HEK293 (cell line): Measurements from ENCODE around the gene PDAP1.

Experiments
- HOXD13 ChIP-seq: sonication (generic); formaldehyde crosslinking; IDR thresholded peaks from 2 replicates; pipeline ENCODE4 v1.8.0; 2022; ENCODE audit warnings: missing genetic modification reagents, borderline replicate concordance
- KLF7 ChIP-seq: fragments of 450-650 bp; formaldehyde crosslinking; IDR thresholded peaks from 2 replicates; pipeline ENCODE4 v1.5.1; 2016; ENCODE audit warnings: missing biosample characterization, missing genetic modification characterization, borderline replicate concordance
- ZBTB1 ChIP-seq: fragments of 450-650 bp; formaldehyde crosslinking; IDR thresholded peaks from 2 replicates; pipeline ENCODE4 v1.5.1; 2016; ENCODE audit warnings: missing biosample characterization, missing genetic modification characterization
- ZBTB7A ChIP-seq: fragments of 450-650 bp; formaldehyde crosslinking; IDR thresholded peaks from 2 replicates; pipeline ENCODE4 v1.5.1; 2016; ENCODE audit warnings: low read depth, missing biosample characterization, missing genetic modification characterization
- ZNF112 ChIP-seq: fragments of 450-650 bp; formaldehyde crosslinking; IDR thresholded peaks from 2 replicates; pipeline ENCODE4 v1.5.0; 2017; ENCODE audit warnings: missing biosample characterization, missing genetic modification characterization
- ZNF341 ChIP-seq: fragments of 450-650 bp; formaldehyde crosslinking; IDR thresholded peaks from 2 replicates; pipeline ENCODE4; 2016; ENCODE audit warnings: low read depth, missing biosample characterization, missing genetic modification characterization
- ZNF391 ChIP-seq: fragments of 450-650 bp; formaldehyde crosslinking; IDR thresholded peaks from 2 replicates; pipeline ENCODE4 v1.5.1; 2016; ENCODE audit warnings: low read depth, missing biosample characterization, missing genetic modification characterization, borderline replicate concordance
- ZNF473 ChIP-seq: fragments of 450-650 bp; formaldehyde crosslinking; IDR thresholded peaks from 2 replicates; pipeline ENCODE4 v1.5.1; 2017; ENCODE audit warnings: missing biosample characterization, missing genetic modification characterization
- ZNF529 ChIP-seq: fragments of 450-650 bp; formaldehyde crosslinking; IDR thresholded peaks from 2 replicates; pipeline ENCODE4 v1.5.1; 2017; ENCODE audit warnings: missing genetic modification characterization, missing biosample characterization; ENCODE audit not compliant: insufficient replicate concordance
- ZNF530 ChIP-seq: fragments of 450-650 bp; formaldehyde crosslinking; IDR thresholded peaks from 2 replicates; pipeline ENCODE4 v1.5.1; 2016; ENCODE audit warnings: low read depth, missing biosample characterization, missing genetic modification characterization
- ZNF544 ChIP-seq: fragments of 450-650 bp; formaldehyde crosslinking; IDR thresholded peaks from 2 replicates; pipeline ENCODE4 v1.5.0; 2017; ENCODE audit warnings: missing biosample characterization, missing genetic modification characterization
- ZNF555 ChIP-seq: fragments of 450-650 bp; formaldehyde crosslinking; conservative IDR thresholded peaks from 2 replicates; pipeline ENCODE4 v1.5.1; 2017; ENCODE audit warnings: missing biosample characterization, mild to moderate bottlenecking, missing genetic modification characterization, inconsistent platforms
- ZNF596 ChIP-seq: fragments of 450-650 bp; IDR thresholded peaks from 2 replicates; pipeline ENCODE4 v1.5.0; 2018; ENCODE audit warnings: missing biosample characterization, mild to moderate bottlenecking, missing genetic modification characterization, moderate library complexity
- ZNF610 ChIP-seq: fragments of 450-650 bp; formaldehyde crosslinking; IDR thresholded peaks from 2 replicates; pipeline ENCODE4 v1.5.1; 2016; ENCODE audit warnings: missing biosample characterization, missing genetic modification characterization, borderline replicate concordance
- ZNF670 ChIP-seq: fragments of 450-650 bp; formaldehyde crosslinking; IDR thresholded peaks from 2 replicates; pipeline ENCODE4 v1.5.1; 2016; ENCODE audit warnings: missing biosample characterization, missing genetic modification characterization, low read depth
- ZNF701 ChIP-seq: fragments of 450-650 bp; formaldehyde crosslinking; IDR thresholded peaks from 2 replicates; pipeline ENCODE4 v1.5.1; 2016; ENCODE audit warnings: missing biosample characterization, missing genetic modification characterization
- ZNF776 ChIP-seq: fragments of 450-650 bp; formaldehyde crosslinking; IDR thresholded peaks from 2 replicates; pipeline ENCODE4 v1.5.0; 2017; ENCODE audit warnings: missing biosample characterization, missing genetic modification characterization, borderline replicate concordance
- ZNF785 ChIP-seq: fragments of 450-650 bp; formaldehyde crosslinking; IDR thresholded peaks from 2 replicates; pipeline ENCODE4 v1.5.1; 2016; ENCODE audit warnings: missing biosample characterization, missing genetic modification characterization
- ZNF830 ChIP-seq: fragments of 450-650 bp; IDR thresholded peaks from 2 replicates; pipeline ENCODE4 v1.5.0; 2018; ENCODE audit warnings: missing biosample characterization, missing genetic modification characterization, low read depth, mild to moderate bottlenecking, moderate library complexity
- ZNF843 ChIP-seq: fragments of 450-650 bp; formaldehyde crosslinking; IDR thresholded peaks from 2 replicates; pipeline ENCODE4 v1.5.1; 2016; ENCODE audit warnings: missing biosample characterization, missing genetic modification characterization
- ZSCAN23 ChIP-seq: fragments of 450-650 bp; formaldehyde crosslinking; IDR thresholded peaks from 2 replicates; pipeline ENCODE4 v1.5.1; 2016; ENCODE audit warnings: missing biosample characterization, missing genetic modification characterization
- TF ChIP-seq, protein P1 (sequence below): fragments of 450-650 bp; formaldehyde crosslinking; conservative IDR thresholded peaks from 2 replicates; pipeline ENCODE4 v1.5.1; 2016; ENCODE audit warnings: low read depth, missing biosample characterization, missing genetic modification characterization
- TF ChIP-seq, protein P2 (sequence below): fragments of 450-650 bp; formaldehyde crosslinking; IDR thresholded peaks from 2 replicates; pipeline ENCODE4 v1.5.1; 2017; ENCODE audit warnings: missing biosample characterization, missing genetic modification characterization
- TF ChIP-seq, protein P3 (sequence below): fragments of 450-650 bp; formaldehyde crosslinking; IDR thresholded peaks from 2 replicates; pipeline ENCODE4 v1.5.1; 2016; ENCODE audit warnings: missing biosample characterization, missing genetic modification characterization
- TF ChIP-seq, protein P4 (sequence below): fragments of 450-650 bp; formaldehyde crosslinking; IDR thresholded peaks from 2 replicates; pipeline ENCODE4 v1.5.1; 2016; ENCODE audit warnings: missing biosample characterization, missing genetic modification characterization
- TF ChIP-seq, protein P5 (sequence below): fragments of 450-650 bp; formaldehyde crosslinking; IDR thresholded peaks from 2 replicates; pipeline ENCODE4 v1.5.1; 2016; ENCODE audit warnings: missing biosample characterization, missing genetic modification characterization, borderline replicate concordance
- TF ChIP-seq, protein P6 (sequence below): fragments of 450-650 bp; IDR thresholded peaks from 2 replicates; pipeline ENCODE4 v1.5.1; 2018; ENCODE audit warnings: missing biosample characterization, missing genetic modification characterization

Gene PDAP1

DNA sequence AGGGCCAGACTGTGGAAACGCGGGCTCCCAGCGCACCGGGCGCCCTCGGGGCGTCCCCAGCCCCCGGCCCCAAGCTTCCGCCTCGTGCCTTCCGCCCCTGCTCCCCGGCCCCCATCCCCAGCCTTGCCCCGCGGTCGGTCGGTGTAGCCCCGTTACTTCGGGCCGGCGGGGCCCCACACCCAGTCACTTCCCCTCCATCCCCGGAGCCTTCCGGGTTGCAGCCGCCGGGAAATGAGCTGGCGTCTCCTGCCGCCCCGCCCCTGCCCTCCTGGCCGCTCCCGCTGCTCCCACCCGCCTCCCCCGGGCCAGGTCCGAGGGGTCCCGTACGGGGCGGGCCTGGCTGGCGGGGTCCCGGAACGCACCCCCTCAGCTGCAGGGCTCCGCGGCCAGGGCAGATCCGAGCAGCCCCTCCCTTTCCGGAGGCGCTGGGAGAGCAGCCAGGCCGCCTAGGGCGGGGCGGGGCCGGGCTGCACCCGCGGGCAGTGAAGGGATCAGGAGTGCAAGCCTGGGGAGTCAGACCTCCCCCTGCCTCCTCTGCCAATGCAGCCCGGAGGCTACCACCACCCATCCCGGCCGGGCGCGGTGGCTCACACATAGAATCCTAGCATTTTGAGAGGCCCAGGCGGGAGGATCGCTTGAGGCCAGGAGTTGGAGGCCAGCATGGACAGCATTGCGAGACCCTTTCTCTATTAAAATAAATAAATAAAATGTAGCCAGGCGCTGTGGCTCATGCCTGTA lies 33.2 kb downstream of the PDAP1 start (continued):
- TF ChIP-seq, protein P1, sequence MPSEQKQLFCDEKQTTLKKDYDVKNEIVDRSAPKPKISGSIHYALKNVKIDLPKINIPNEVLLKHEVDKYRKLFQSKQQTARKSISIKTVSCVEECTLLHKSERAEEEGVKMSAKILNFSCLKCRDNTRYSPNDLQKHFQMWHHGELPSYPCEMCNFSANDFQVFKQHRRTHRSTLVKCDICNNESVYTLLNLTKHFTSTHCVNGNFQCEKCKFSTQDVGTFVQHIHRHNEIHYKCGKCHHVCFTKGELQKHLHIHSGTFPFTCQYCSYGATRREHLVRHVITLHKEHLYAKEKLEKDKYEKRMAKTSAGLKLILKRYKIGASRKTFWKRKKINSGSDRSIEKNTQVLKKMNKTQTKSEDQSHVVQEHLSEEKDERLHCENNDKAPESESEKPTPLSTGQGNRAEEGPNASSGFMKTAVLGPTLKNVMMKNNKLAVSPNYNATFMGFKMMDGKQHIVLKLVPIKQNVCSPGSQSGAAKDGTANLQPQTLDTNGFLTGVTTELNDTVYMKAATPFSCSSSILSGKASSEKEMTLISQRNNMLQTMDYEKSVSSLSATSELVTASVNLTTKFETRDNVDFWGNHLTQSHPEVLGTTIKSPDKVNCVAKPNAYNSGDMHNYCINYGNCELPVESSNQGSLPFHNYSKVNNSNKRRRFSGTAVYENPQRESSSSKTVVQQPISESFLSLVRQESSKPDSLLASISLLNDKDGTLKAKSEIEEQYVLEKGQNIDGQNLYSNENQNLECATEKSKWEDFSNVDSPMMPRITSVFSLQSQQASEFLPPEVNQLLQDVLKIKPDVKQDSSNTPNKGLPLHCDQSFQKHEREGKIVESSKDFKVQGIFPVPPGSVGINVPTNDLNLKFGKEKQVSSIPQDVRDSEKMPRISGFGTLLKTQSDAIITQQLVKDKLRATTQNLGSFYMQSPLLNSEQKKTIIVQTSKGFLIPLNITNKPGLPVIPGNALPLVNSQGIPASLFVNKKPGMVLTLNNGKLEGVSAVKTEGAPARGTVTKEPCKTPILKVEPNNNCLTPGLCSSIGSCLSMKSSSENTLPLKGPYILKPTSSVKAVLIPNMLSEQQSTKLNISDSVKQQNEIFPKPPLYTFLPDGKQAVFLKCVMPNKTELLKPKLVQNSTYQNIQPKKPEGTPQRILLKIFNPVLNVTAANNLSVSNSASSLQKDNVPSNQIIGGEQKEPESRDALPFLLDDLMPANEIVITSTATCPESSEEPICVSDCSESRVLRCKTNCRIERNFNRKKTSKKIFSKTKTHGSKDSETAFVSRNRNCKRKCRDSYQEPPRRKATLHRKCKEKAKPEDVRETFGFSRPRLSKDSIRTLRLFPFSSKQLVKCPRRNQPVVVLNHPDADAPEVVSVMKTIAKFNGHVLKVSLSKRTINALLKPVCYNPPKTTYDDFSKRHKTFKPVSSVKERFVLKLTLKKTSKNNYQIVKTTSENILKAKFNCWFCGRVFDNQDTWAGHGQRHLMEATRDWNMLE, result no peak
- TF ChIP-seq ZNF555 (tag by site-specific recombination), result no peak
- TF ChIP-seq ZNF341 (tag by site-specific recombination), result peak; percentile 78
- no peak for TF ChIP-seq HOXD13
- TF ChIP-seq ZNF529 (tag by site-specific recombination), result no peak
- TF ChIP-seq ZNF843 (tag by site-specific recombination), result no peak
- TF ChIP-seq, protein P2, sequence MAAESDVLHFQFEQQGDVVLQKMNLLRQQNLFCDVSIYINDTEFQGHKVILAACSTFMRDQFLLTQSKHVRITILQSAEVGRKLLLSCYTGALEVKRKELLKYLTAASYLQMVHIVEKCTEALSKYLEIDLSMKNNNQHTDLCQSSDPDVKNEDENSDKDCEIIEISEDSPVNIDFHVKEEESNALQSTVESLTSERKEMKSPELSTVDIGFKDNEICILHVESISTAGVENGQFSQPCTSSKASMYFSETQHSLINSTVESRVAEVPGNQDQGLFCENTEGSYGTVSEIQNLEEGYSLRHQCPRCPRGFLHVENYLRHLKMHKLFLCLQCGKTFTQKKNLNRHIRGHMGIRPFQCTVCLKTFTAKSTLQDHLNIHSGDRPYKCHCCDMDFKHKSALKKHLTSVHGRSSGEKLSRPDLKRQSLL (tag by site-specific recombination), result no peak
- no peak for TF ChIP-seq ZSCAN23 (tag by site-specific recombination)
- no peak for TF ChIP-seq ZNF785
- TF ChIP-seq, protein P3, sequence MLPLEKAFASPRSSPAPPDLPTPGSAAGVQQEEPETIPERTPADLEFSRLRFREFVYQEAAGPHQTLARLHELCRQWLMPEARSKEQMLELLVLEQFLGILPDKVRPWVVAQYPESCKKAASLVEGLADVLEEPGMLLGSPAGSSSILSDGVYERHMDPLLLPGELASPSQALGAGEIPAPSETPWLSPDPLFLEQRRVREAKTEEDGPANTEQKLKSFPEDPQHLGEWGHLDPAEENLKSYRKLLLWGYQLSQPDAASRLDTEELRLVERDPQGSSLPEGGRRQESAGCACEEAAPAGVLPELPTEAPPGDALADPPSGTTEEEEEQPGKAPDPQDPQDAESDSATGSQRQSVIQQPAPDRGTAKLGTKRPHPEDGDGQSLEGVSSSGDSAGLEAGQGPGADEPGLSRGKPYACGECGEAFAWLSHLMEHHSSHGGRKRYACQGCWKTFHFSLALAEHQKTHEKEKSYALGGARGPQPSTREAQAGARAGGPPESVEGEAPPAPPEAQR (tag by site-specific recombination), result no peak
- no peak for TF ChIP-seq ZNF473
- TF ChIP-seq ZNF544 (tag by site-specific recombination), result no peak
- TF ChIP-seq ZNF530 (tag by site-specific recombination), result no peak
- 0 out of 2 replicates have a peak, but pooled peaks have one; percentile 35 for TF ChIP-seq KLF7 (tag by site-specific recombination)
- TF ChIP-seq ZNF610 (tag by site-specific recombination), result peak; percentile 7; the same call in 1 of the 2 replicates
- TF ChIP-seq ZNF391 (tag by site-specific recombination), result no peak
- TF ChIP-seq, protein P4, sequence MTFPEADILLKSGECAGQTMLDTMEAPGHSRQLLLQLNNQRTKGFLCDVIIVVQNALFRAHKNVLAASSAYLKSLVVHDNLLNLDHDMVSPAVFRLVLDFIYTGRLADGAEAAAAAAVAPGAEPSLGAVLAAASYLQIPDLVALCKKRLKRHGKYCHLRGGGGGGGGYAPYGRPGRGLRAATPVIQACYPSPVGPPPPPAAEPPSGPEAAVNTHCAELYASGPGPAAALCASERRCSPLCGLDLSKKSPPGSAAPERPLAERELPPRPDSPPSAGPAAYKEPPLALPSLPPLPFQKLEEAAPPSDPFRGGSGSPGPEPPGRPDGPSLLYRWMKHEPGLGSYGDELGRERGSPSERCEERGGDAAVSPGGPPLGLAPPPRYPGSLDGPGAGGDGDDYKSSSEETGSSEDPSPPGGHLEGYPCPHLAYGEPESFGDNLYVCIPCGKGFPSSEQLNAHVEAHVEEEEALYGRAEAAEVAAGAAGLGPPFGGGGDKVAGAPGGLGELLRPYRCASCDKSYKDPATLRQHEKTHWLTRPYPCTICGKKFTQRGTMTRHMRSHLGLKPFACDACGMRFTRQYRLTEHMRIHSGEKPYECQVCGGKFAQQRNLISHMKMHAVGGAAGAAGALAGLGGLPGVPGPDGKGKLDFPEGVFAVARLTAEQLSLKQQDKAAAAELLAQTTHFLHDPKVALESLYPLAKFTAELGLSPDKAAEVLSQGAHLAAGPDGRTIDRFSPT (tag by site-specific recombination), result peak; percentile 75
- TF ChIP-seq, protein P5, sequence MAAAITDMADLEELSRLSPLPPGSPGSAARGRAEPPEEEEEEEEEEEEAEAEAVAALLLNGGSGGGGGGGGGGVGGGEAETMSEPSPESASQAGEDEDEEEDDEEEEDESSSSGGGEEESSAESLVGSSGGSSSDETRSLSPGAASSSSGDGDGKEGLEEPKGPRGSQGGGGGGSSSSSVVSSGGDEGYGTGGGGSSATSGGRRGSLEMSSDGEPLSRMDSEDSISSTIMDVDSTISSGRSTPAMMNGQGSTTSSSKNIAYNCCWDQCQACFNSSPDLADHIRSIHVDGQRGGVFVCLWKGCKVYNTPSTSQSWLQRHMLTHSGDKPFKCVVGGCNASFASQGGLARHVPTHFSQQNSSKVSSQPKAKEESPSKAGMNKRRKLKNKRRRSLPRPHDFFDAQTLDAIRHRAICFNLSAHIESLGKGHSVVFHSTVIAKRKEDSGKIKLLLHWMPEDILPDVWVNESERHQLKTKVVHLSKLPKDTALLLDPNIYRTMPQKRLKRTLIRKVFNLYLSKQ (tag by site-specific recombination), result no peak
- TF ChIP-seq ZBTB1 (tag by site-specific recombination), result no peak
- TF ChIP-seq ZNF112 (tag by site-specific recombination), result no peak
- TF ChIP-seq ZBTB7A, result no peak
- TF ChIP-seq ZNF830 (tag by site-specific recombination), result no peak
- no peak for TF ChIP-seq ZNF701 (tag by site-specific recombination)
- no peak for TF ChIP-seq ZNF596 (tag by site-specific recombination)
- TF ChIP-seq, protein P6, sequence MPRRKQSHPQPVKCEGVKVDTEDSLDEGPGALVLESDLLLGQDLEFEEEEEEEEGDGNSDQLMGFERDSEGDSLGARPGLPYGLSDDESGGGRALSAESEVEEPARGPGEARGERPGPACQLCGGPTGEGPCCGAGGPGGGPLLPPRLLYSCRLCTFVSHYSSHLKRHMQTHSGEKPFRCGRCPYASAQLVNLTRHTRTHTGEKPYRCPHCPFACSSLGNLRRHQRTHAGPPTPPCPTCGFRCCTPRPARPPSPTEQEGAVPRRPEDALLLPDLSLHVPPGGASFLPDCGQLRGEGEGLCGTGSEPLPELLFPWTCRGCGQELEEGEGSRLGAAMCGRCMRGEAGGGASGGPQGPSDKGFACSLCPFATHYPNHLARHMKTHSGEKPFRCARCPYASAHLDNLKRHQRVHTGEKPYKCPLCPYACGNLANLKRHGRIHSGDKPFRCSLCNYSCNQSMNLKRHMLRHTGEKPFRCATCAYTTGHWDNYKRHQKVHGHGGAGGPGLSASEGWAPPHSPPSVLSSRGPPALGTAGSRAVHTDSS (tag by site-specific recombination), result no peak
- no peak for TF ChIP-seq ZNF776 (tag by site-specific recombination)
- TF ChIP-seq ZNF670 (tag by site-specific recombination), result no peak
